Measurements from ENCODE around the gene TSPAN11. TPM values are rescaled to one million over a fixed set of nuclear protein-coding genes. Genes with fewer than 3 reads are reported as not detected.

TSPAN11 gene
- total and polyA plus RNA-seq, 10 donors, result 0.26 to 4.1 (median 1.4) TPM

DNA sequence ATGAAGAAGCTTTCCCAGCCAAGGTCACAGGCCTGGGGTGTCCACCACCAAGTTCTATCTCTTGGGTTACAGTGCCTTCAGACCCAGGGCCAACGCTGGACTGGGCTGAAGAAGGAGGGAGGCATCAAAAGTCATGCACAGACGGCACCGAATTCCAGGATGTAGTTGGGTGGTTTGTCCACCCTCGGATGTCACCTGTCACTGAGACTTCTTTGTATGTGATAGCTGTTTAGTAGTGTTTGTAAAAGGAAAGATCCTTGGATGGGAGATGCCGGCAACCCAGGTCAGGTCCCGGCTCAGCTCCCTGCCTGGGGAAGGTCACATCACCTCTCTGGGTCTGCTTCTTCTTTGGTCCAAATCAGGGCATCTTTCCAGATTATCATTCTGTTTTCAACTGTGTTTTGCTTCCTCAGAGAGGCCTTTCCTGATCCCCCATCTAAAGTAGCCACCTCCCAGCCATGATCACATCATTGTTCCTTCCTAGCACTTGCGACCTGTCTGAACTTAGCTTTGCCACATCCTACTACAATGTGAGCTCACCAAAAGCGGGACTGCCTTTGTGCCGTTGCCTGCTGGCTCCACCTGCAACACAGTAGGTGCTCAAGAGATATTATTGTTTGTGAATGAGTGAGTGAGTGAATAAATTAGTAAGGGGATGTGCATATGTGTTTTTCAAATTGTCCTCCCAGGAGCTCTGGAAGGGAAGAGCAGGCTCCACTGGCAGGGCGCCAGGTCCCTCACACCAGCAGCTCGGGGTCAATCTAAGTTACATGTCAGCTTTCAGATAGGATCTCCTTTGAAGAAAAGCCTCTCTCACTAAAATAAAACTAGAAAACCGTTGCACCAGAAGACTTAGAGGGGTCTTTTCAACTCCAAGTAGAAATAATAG, 2.1 kb downstream of the TSPAN11 start:
- Histone ChIP-seq H3K9me3 (no peaks in the 10 kb centered on the region), H3K36me3 (no peaks in the 10 kb centered on the region), H3K27ac (no peak overlapping the region), H3K4me1 (peaks cover 0 to 49% (median 29%) of the 10 kb centered on the region in 6 donors), H3K4me3 (no peak overlapping the region), H3K27me3 (replicated peaks in 1 of 7) (peaks cover 0 to 66% (median 19%) of the 10 kb centered on the region in 7 donors)
- TF ChIP-seq, protein P1, sequence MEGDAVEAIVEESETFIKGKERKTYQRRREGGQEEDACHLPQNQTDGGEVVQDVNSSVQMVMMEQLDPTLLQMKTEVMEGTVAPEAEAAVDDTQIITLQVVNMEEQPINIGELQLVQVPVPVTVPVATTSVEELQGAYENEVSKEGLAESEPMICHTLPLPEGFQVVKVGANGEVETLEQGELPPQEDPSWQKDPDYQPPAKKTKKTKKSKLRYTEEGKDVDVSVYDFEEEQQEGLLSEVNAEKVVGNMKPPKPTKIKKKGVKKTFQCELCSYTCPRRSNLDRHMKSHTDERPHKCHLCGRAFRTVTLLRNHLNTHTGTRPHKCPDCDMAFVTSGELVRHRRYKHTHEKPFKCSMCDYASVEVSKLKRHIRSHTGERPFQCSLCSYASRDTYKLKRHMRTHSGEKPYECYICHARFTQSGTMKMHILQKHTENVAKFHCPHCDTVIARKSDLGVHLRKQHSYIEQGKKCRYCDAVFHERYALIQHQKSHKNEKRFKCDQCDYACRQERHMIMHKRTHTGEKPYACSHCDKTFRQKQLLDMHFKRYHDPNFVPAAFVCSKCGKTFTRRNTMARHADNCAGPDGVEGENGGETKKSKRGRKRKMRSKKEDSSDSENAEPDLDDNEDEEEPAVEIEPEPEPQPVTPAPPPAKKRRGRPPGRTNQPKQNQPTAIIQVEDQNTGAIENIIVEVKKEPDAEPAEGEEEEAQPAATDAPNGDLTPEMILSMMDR (IDR thresholded peaks at IDR 0.05 in 8 of 11, conservative IDR thresholded peaks at IDR 0.05 in 3 of 11), result no peak
- no peak for TF ChIP-seq POLR2A (IDR thresholded peaks at IDR 0.05)
- no peak for TF ChIP-seq POLR2AphosphoS5 (IDR thresholded peaks at IDR 0.05)
- intact Hi-C loops (cut with DNase I; ENCODE audit: low total_unique reads), result no loop called here
- DNase-seq, result no peak
- WGBS, 5 donors, result 62 to 82% (median 70%) methylated on average over 12 of the region's 12 CpGs

DNA sequence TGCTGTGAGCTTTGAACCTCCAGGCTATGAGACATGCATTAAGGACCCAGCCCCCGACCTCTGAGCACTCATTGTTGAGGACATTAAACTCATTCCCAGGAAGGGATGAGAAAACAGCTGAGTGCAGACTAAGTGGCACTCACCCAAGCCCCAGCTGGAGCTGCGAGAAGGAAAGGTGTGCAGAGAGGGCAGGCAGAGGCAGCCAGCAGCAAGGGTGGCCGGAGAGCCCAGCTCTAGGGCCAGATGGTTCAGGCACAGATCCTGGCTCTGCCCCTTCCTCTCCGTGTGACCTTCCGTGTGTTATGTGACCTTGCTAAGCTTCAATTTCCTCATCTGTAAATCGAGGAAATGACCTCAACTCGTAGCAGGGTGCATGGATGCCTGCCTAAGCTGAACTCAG, 3.7 kb downstream of the TSPAN11 start:
- Histone ChIP-seq H3K9me3 (peaks cover 0 to 4% (median 0%) of the 10 kb centered on the region in 8 donors), H3K4me1 (peaks cover 0 to 49% (median 29%) of the 10 kb centered on the region in 6 donors), H3K27ac (peak overlapping the region in 4 of 8 donors; percentile 36 to 53 (median 38)), H3K27me3 (replicated peaks in 1 of 7) (peaks cover 0 to 57% (median 16%) of the 10 kb centered on the region in 7 donors), H3K36me3 (no peaks in the 10 kb centered on the region), H3K4me3 (no peak overlapping the region)
- no peak for DNase-seq
- 39 to 68% (median 57%) methylated on average over 7 of the region's 7 CpGs for WGBS, 5 donors
- intact Hi-C loops (cut with DNase I; ENCODE audit: low total_unique reads), result no loop called here
- TF ChIP-seq, protein P1 (IDR thresholded peaks at IDR 0.05 in 8 of 11, conservative IDR thresholded peaks at IDR 0.05 in 3 of 11), result no peak
- no peak for TF ChIP-seq POLR2A (IDR thresholded peaks at IDR 0.05)
- TF ChIP-seq POLR2AphosphoS5 (IDR thresholded peaks at IDR 0.05), result peak; percentile 37 to 67 (median 51)

GRCh38 chr12:30930641-30931040, 4.1 kb downstream of the TSPAN11 start:
- Histone ChIP-seq H3K9me3 (peaks cover 0 to 4% (median 0%) of the 10 kb centered on the region in 8 donors), H3K36me3 (no peaks in the 10 kb centered on the region), H3K4me3 (no peak overlapping the region), H3K4me1 (peaks cover 0 to 47% (median 28%) of the 10 kb centered on the region in 6 donors), H3K27ac (peak overlapping the region in 4 of 8 donors; percentile 36 to 53 (median 38)), H3K27me3 (replicated peaks in 1 of 7) (peaks cover 0 to 53% (median 12%) of the 10 kb centered on the region in 7 donors)
- 59 to 82% (median 67%) methylated on average over 5 of the region's 5 CpGs for WGBS, 5 donors
- no peak for DNase-seq
- no peak for TF ChIP-seq POLR2A (IDR thresholded peaks at IDR 0.05)
- intact Hi-C loops (cut with DNase I; ENCODE audit: low total_unique reads), result no loop called here

DNA sequence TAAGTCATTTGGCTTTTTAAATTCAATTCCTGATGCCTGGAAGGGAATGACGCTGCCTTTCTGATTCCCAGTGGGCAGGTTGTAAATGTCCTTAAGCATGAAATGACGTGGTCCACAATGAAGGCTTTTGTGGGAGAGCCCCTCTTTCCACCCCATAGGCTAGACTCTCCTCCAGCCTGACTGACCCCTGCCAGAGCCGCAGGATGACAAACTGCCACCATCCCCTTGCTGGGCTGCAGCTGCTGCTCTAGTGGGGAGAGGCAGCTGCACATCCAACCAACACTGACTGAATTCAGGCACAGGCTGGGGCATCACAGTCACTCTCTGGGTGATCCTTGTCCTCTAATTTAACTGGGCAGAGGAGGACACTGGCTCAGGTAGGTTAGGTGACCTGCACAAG, 6.3 kb downstream of the TSPAN11 start:
- Histone ChIP-seq H3K27ac (no peak overlapping the region), H3K36me3 (no peaks in the 10 kb centered on the region), H3K4me1 (peaks cover 0 to 31% (median 15%) of the 10 kb centered on the region in 6 donors), H3K4me3 (no peak overlapping the region), H3K27me3 (replicated peaks in 1 of 7) (peaks cover 0 to 33% (median 0%) of the 10 kb centered on the region in 7 donors), H3K9me3 (peaks cover 0 to 4% (median 0%) of the 10 kb centered on the region in 8 donors)
- intact Hi-C loops (cut with DNase I; ENCODE audit: low total_unique reads), result no loop called here
- WGBS, 5 donors, result 83 to 95% (median 85%) methylated on average over 3 of the region's 3 CpGs
- DNase-seq, result no peak
- TF ChIP-seq POLR2AphosphoS5 (IDR thresholded peaks at IDR 0.05) (no peak), POLR2A (IDR thresholded peaks at IDR 0.05) (no peak)
- TF ChIP-seq, protein P1 (IDR thresholded peaks at IDR 0.05 in 8 of 11, conservative IDR thresholded peaks at IDR 0.05 in 3 of 11), result no peak

All from spleen (tissue), 11 donors.